Glutamatergic neuron (in vitro differentiated cells): ENCODE results near the gene PABPN1L. TPM values are rescaled to one million over a fixed set of nuclear protein-coding genes. Genes with fewer than 3 reads are reported as not detected.
A peak's percentile ranks its signal among the peaks of the same experiment; 100 is the strongest.

Source experiments
- DNase-seq: peaks from one replicate; pipeline ENCODE4 v3.0.0; 2022
- H3K27ac Mint-ChIP-seq: one replicate; pipeline ENCODE4 v1.8.0; 2020; ENCODE audit warnings: mild to moderate bottlenecking, mixed read lengths, inconsistent platforms; ENCODE audit not compliant: unreplicated experiment
- H3K27me3 Mint-ChIP-seq: one replicate; pipeline ENCODE4 v1.8.0; 2020; ENCODE audit warnings: mild to moderate bottlenecking, moderate library complexity, mixed read lengths, inconsistent platforms; ENCODE audit not compliant: unreplicated experiment
- H3K36me3 Mint-ChIP-seq: one replicate; pipeline ENCODE4 v1.8.0; 2020; ENCODE audit warnings: mild to moderate bottlenecking, mixed read lengths, inconsistent platforms; ENCODE audit not compliant: unreplicated experiment
- H3K4me1 Mint-ChIP-seq: one replicate; pipeline ENCODE4 v1.8.0; 2020; ENCODE audit warnings: mild to moderate bottlenecking, low read depth, mixed read lengths, inconsistent platforms; ENCODE audit not compliant: unreplicated experiment
- H3K4me3 Mint-ChIP-seq: one replicate; pipeline ENCODE4 v1.8.0; 2020; ENCODE audit warnings: mild to moderate bottlenecking, mixed read lengths, inconsistent platforms; ENCODE audit not compliant: unreplicated experiment
- H3K9me3 Mint-ChIP-seq: one replicate; pipeline ENCODE4 v1.8.0; 2020; ENCODE audit warnings: mild to moderate bottlenecking, moderate library complexity, mixed read lengths, inconsistent platforms; ENCODE audit not compliant: unreplicated experiment
- CTCF ChIP-seq: fragments of 200-600 bp; sonication (generic); IDR thresholded peaks from one replicate; pipeline ENCODE4 v1.5.0; 2021; ENCODE audit not compliant: partially characterized antibody, unreplicated experiment
- total RNA-seq: library from RNA; stranded (reverse); fragmentation: NEBNext Ultra II Directional; extraction: Animal tissue kit (Norgen Biotek cat#: 25700); gene quantifications from one replicate; pipeline ENCODE4 v1.2.1, GENCODE V29; 2021; ENCODE audit not compliant: unreplicated experiment

PABPN1L gene
- total RNA-seq, 1 donor from 2014 or later, result 3.9 TPM

DNA sequence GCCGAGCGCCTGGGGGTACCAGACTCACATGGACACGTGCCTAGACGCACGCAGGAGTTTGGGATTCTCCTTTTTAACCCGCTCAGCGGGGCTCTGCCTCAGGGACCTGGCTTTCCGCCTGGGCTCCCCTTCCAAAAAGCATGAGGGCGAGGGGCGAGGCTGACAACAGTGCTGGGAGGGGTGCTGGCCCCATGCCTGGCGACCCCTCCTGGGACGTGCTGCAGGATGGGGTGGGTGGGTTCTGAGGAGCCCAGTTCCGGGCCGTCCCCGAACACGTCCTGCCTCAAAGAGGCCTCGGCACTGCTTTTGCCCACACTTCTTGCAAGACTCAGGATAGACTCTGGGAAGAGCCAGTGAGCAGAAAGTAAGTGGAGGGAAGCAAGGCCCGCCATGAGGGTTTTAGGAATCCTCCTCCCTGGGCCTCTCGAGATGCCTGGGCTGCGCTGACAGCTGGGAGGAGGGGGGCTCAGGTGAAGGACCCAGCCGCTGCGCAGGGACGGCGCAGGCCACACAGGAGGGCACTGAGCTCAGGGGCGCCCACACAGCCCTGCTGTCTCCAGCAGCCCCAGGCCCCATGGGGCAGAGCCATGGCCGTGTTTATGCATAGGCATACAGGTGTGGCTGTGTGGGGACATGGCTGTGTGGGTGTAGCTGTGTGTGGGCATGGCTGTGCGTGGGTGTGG lies 15.4 kb upstream of the PABPN1L start:
- no peak for DNase-seq
- Mint-ChIP-seq H3K36me3 (no peaks in the 10 kb centered on the region), H3K27ac (no peak overlapping the region), H3K4me3 (no peak overlapping the region), H3K9me3 (peaks cover 17% of the 10 kb centered on the region), H3K27me3 (peaks cover 14% of the 10 kb centered on the region), H3K4me1 (peaks cover 7% of the 10 kb centered on the region)
- no peak for TF ChIP-seq CTCF

DNA sequence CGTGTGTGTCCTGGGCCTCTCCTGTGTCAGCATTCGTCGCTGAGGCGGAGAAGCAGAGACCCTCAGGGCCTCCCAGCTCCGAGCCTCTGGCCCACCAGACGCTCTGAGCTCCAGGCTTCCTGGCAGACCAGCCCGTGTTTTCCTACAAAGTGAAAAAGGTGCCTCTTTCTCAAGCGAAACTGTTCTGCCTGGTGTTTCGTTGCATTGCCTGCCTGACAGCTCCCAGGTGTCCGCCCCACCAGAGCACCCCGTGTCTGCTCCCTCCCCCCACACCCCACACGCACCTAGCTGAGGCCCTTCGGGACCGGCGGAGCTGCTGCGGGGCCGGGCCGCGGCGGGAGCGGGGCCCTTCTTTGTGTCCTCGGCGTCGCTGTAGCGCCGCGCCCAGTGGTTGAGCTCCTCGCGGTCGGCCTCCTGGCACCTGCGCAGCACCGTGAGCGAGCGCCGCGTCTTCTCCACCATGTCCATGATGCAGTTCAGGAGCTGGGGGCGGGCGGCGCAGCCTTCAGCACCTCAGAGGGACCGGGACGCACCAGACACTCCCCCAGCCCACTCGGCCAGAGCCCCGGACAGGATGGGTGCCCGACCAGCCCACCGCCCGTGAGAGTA lies 14.7 kb upstream of the PABPN1L start:
- no peak for DNase-seq
- H3K4me3 Mint-ChIP-seq, result no peak overlapping the region
- no peak overlapping the region for H3K27ac Mint-ChIP-seq
- TF ChIP-seq CTCF, result no peak
- H3K9me3 Mint-ChIP-seq, result peaks cover 17% of the 10 kb centered on the region
- no peaks in the 10 kb centered on the region for H3K36me3 Mint-ChIP-seq
- H3K4me1 Mint-ChIP-seq, result peaks cover 11% of the 10 kb centered on the region
- peaks cover 17% of the 10 kb centered on the region for H3K27me3 Mint-ChIP-seq

DNA sequence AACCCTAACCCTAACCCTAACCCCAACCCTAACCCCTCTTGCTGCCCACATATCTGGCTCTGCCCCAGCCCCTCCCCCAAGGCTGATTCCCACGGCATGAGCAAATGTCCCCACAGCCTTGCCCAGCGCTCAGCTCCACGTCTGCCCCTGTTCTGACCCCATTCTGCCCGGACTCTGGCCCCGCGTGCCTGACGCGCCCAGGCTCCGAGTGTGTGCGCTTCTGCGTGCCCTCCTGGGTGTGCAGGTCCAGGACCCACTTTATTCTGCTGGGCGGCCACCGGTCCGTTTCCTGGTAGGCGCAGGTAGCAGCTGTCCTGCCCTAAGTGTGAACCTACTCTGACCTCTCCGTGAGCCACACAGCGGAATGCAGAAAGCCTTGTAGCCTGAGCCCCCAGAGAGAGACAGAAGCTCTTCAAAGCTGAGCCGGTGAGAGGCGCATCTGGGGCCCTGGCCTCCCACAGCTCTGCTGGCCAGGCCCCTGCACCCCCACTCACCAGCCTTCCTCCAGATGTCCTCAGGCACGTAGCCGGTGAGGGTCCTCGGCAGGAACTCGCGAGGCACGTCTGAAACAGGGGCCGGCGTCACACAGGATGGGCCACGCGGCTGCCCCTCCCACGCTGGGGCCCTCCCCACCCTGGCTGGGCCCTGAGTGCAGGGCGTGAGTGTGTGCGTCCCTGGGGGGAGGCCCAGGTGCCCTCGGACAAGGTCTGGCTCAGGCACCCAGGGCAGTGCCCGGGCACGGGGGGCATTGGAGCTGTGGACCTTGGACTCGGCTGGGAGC lies 14.0 kb upstream of the PABPN1L start:
- no peak for TF ChIP-seq CTCF
- no peak for DNase-seq
- Mint-ChIP-seq H3K9me3 (peaks cover 21% of the 10 kb centered on the region), H3K27me3 (peaks cover 18% of the 10 kb centered on the region), H3K27ac (peak overlapping the region; percentile 86), H3K4me1 (peaks cover 13% of the 10 kb centered on the region), H3K4me3 (no peak overlapping the region), H3K36me3 (no peaks in the 10 kb centered on the region)

DNA sequence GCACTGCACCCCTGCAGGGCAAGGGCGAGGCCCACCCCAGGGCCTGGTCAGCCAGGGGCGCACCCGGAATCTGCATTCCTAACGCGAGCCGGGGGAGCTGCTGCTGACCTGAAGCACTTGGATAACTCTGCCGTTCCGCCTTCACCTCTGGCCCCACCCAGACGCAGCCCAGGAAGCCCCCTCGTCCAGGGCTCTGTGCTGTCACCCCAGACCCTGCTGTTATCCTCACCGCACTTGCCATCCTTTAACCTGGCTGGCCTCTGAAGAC lies 13.3 kb upstream of the PABPN1L start:
- Mint-ChIP-seq H3K27me3 (peaks cover 19% of the 10 kb centered on the region), H3K4me1 (peaks cover 13% of the 10 kb centered on the region), H3K36me3 (no peaks in the 10 kb centered on the region), H3K27ac (peak overlapping the region; percentile 86), H3K9me3 (peaks cover 23% of the 10 kb centered on the region), H3K4me3 (peak overlapping the region; percentile 52)
- DNase-seq, result no peak
- no peak for TF ChIP-seq CTCF
